Measurements from ENCODE around the gene HIGD1A.

Gene HIGD1A

DNA sequence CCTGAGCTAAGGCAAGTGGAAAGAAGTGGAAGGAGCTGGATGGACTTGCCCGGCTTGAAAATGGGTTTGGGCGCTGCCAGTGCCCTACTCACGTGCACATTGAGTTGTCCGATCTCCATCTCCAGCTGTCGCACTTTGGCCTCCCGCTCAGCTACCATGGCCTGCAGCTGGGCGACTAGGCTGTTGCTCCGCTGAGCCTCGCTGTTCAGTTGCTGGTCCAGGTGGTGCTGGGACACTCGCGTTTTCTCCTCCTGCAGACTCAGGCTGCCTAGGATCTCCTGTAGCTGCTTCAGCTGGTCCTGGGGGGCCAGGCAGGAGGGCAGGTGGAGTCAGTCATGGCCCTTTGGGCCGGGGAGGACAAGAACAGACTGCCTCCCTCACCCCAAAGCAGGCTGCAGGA is 68.7 kb downstream of the HIGD1A start:
- Mint-ChIP-seq H3K4me1 (peaks cover 4% of the 10 kb centered on the region), H3K9me3 (peaks cover 5% of the 10 kb centered on the region), H3K4me3 (no peak overlapping the region), H3K27me3 (ENCODE audit: low read depth) (peaks cover 16% of the 10 kb centered on the region), H3K27ac (no peak overlapping the region), H3K36me3 (ENCODE audit: low read depth) (no peaks in the 10 kb centered on the region)
- TF ChIP-seq, protein P1, sequence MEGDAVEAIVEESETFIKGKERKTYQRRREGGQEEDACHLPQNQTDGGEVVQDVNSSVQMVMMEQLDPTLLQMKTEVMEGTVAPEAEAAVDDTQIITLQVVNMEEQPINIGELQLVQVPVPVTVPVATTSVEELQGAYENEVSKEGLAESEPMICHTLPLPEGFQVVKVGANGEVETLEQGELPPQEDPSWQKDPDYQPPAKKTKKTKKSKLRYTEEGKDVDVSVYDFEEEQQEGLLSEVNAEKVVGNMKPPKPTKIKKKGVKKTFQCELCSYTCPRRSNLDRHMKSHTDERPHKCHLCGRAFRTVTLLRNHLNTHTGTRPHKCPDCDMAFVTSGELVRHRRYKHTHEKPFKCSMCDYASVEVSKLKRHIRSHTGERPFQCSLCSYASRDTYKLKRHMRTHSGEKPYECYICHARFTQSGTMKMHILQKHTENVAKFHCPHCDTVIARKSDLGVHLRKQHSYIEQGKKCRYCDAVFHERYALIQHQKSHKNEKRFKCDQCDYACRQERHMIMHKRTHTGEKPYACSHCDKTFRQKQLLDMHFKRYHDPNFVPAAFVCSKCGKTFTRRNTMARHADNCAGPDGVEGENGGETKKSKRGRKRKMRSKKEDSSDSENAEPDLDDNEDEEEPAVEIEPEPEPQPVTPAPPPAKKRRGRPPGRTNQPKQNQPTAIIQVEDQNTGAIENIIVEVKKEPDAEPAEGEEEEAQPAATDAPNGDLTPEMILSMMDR (IDR thresholded peaks at IDR 0.05; ENCODE audit: unreplicated experiment in 3 of 3), result no peak

DNA sequence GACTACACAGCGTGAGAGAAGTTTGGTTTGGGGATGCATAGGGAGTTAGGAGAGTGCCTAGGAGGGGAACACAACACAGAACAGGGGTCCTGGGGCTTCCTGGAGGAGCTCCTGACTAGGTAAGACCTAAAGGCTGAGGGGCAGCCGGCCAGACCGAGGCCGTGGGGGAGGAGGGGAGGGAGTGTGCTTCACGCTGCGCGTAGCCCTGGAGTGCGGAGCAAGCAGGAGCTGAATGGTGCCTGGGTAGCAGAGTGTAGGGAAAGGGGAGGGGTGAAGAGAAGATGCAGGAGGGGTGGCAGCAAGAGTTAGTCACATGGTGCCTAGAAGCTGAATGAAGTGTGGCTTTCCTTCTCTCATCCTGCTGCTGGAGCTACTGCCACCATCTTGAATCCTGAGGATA is 69.3 kb downstream of the HIGD1A start:
- H3K9me3 Mint-ChIP-seq, result peaks cover 5% of the 10 kb centered on the region
- no peak overlapping the region for H3K27ac Mint-ChIP-seq
- H3K4me1 Mint-ChIP-seq, result peaks cover 5% of the 10 kb centered on the region
- H3K4me3 Mint-ChIP-seq, result no peak overlapping the region
- H3K36me3 Mint-ChIP-seq (ENCODE audit: low read depth), result no peaks in the 10 kb centered on the region
- TF ChIP-seq, protein P1 (IDR thresholded peaks at IDR 0.05; ENCODE audit: unreplicated experiment in 3 of 3), result no peak
- peaks cover 13% of the 10 kb centered on the region for H3K27me3 Mint-ChIP-seq (ENCODE audit: low read depth)

DNA sequence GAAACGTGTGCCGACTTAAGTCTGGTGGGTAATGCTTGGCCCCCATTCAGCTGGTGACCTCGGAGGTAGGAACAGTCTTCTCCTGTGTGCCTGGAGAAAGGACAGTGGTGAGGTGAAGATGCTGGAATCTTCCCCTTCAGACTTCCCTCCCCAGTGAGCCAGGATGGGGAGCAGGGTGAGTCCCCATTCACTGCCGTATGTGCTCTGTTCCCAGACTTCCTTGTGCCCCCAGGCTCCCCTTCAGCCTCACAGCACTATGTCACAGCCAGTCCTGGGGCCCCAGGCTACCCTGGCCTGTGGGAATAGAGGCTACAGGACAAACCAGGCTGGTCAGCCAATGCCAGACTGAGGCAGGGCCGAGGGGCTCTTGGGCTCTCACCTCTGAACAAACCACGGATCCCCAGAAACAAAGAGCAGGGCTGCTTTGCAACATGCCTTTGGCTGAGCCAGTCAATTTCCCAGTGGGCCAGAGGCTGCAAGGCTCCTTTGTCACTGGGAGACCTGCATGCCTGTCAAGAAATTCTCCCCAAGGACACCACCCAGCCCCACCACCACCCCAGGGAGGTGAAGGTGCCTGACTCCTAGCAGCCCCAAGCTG is 69.9 kb downstream of the HIGD1A start:
- TF ChIP-seq, protein P1 (IDR thresholded peaks at IDR 0.05; ENCODE audit: unreplicated experiment in 3 of 3), result no peak
- peaks cover 5% of the 10 kb centered on the region for H3K9me3 Mint-ChIP-seq
- H3K36me3 Mint-ChIP-seq (ENCODE audit: low read depth), result no peaks in the 10 kb centered on the region
- H3K27me3 Mint-ChIP-seq (ENCODE audit: low read depth), result peaks cover 14% of the 10 kb centered on the region
- no peak overlapping the region for H3K27ac Mint-ChIP-seq
- peaks cover 7% of the 10 kb centered on the region for H3K4me1 Mint-ChIP-seq
- no peak overlapping the region for H3K4me3 Mint-ChIP-seq

DNA sequence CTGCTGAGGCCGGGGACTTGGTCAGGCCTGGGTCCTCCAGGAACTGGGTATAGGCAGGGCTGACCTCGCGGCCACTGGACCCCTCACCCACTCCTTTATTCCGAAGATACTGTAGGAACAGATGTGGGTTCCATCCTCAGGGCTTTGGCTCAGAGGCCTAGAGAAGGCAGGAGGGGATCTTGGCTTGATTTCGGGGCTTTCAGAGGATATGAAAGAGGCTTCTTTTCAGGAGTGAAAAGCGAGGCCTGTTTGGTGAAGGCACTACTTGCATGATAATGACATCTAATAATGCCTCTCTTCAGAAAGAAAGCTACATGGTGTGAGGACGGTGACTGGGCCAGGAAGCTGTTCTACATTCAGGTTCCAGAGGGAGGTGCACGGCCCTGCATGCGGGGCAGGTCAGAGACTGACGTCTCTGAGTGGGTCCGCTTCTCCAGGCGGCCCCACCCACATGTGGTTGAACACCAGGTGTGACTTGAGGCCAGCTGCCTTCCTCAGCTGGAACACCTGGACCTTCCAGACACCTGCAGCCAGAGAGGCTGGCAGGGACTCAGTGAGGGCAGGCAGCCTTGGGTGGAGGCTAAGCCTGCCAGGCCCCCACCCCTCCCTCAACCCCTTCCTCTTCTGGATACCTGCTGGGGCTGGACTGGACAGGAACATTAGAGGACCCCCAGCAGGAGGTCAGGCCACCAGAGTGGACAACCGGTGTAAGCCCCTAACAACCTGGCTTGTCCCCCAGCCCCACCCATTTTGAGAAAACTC is 70.6 kb downstream of the HIGD1A start:
- H3K4me3 Mint-ChIP-seq, result no peak overlapping the region
- peaks cover 18% of the 10 kb centered on the region for H3K27me3 Mint-ChIP-seq (ENCODE audit: low read depth)
- TF ChIP-seq, protein P1 (IDR thresholded peaks at IDR 0.05; ENCODE audit: unreplicated experiment in 3 of 3), result no peak
- H3K9me3 Mint-ChIP-seq, result peaks cover 5% of the 10 kb centered on the region
- no peak overlapping the region for H3K27ac Mint-ChIP-seq
- peaks cover 8% of the 10 kb centered on the region for H3K4me1 Mint-ChIP-seq
- H3K36me3 Mint-ChIP-seq (ENCODE audit: low read depth), result no peaks in the 10 kb centered on the region
